ENCODE measurements around the gene IL11. TPM values are rescaled to one million over a fixed set of nuclear protein-coding genes. Genes with fewer than 3 reads are reported as not detected.
"Not testable (repeated sequence)": the region's sequence is repeated elsewhere in the genome, so short reads cannot be mapped to it uniquely, and the experiment has no call there.

The IL11 gene
- 23.0 and 39.1 TPM in 2 replicates for total RNA-seq (2014; rRNA removed; shearing (Covaris generic))

DNA sequence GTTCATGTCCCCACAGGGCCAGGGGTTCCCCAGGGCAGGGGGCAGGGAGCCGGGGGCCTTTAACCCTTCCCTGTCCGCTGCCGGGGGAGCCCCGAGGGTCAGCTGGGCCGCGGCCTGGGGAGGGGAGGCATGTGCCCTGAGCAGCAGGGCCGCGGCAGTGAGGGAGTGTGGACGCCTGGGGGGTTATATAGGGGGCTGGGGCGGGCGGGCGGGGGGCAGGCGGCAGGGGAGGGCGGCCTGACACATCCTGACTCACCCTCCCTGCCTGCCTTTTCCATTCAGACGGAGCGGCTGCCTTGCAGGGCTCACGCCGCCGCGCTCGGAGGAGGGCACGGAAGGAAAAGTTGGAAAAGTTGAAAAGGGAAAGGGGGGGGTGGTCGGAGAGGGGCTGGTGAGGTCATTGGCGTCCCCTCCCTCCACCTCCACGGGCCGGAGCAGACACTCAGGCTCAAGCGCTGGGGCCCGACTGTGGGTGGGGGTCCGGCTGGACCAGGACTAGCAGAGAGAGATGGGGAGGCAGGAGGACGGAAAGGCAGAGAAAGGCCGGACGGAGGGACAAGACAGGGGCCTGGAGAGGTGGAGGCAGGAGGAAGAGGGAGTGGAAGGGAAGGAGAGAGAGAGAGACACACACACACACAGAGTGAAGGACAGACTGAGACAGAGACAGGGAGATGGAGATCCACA is at the start of gene IL11:
Gene IL11, minus strand, starts transcription at position 159 of the 684 bp plus-strand sequence. Its CDS starts 153 bp downstream, at position 6.
- DNase-seq (ENCODE audit: low read depth): peak; percentile 86

DNA sequence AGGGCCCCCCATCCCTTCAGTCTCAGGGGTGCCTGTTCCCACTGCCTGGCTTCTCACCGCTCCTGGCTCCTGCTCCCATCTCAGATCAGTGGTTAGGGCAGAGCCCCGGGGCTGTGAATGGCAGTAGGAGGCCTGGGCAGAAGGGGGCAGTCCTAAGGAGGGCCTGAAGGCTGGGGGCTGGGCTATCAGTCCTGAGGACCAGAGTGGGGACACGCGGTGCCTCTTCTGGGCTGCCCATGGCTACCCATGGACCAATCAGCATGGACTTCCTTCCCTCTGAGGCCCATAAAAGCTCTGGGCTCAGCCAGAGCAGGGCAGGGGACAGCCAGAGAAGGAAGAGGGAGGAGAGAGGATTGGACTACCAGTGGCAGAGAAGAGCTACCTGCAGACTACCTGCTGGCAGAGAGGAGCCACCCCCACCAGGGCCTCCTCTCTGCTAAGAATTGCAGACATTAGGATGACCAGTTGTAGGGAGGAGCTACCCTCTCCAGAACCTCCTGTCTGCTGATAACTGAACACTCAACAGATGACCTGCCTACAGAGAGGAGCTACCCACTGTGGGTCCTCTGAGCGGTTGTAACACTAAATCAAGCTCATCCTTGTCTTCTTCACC is 49.5 kb upstream of the IL11 start:
- DNase-seq (ENCODE audit: low read depth): no peak

- DNase-seq (ENCODE audit: low read depth): no peak
Measured at GRCh38 chr19:55419103-55419502, 48.8 kb upstream of the IL11 start.

DNA sequence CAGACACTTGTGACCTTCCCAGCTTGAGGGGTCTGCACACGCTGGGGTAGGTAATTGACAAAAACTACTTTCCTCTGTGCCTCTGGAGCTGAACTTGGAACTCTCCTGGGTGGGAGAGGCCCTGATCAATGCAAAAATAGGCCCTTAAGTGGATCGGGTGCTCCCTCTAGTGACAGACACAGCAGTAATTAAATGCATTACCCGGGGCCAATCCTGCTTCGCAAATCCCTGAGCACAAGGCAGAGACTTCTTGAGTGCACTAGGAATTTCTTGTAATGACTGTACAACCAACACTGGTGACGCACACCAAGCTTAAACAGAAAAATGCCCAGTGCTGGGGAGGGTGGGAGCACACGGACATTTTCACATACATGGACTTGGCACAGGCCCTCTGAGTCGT is 47.9 kb upstream of the IL11 start:
- DNase-seq (ENCODE audit: low read depth): peak; percentile 79

- DNase-seq (ENCODE audit: low read depth): no peak
Measured at GRCh38 chr19:55410168-55410567, 39.9 kb upstream of the IL11 start.

GRCh38 chr19:55409179-55409578 is 38.9 kb upstream of the IL11 start:
- DNase-seq (ENCODE audit: low read depth): not testable (repeated sequence)

DNA sequence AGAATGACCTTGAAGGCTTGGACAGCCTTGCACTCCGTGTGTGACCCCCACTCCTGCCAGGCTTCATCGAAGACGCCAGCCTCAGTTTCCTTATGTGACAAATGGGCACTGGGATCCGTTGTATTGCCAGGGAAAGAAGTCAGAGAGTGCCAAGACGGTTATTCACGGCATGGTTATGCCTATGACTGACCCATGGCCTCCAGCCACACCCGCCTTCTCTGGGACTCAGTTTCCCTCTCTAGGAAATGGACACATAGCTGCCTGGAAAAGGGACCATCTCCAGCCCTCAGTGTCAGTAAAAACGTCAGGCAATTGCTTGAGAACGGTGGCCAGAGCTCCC is 38.2 kb upstream of the IL11 start:
- DNase-seq (ENCODE audit: low read depth): no peak

DNA sequence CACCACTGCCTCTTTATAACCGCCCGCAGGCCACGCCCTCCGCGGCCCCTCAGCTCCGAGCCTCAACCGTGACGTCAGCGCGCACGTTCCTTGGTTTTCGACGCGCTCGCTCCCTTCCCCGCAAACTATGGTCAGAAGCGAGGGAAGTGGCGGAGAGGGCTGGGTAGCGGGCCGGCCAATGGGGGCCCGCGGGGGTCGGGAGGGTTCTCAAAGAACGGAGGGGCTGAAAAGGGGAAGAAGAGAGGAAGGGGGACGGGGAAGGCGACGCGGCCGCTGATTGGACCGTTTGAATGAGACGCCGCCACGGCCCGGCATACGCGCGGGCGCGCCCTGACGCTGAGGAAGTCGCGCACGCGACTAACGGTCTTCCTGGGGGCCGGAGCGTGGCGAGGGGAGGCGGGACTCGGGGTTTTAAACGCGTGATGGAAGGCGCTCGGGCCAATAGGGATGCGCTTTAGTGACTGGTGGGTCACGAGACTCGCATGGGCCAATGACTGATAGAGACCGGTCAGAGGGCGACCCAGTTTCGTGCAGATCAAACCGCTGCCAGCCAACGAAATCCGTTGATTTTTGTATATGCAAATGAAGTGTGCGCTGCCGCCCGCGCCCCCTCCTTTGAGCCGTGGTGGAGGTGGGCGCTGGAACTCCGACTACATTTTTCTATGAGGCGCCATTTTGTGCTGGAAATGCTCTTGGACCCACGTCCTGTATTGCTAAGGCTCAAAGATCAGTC is 37.7 kb upstream of the IL11 start:
- DNase-seq (ENCODE audit: low read depth): peak; percentile 99

GRCh38 chr19:55407550-55407799 is 37.2 kb upstream of the IL11 start, which contains the start of gene UBE2S:
TSS of gene UBE2S (minus strand) at chr19:55407788. CDS start at chr19:55407589, 199 bp downstream.
- not testable (repeated sequence) for DNase-seq (ENCODE audit: low read depth)

- DNase-seq (ENCODE audit: low read depth): peak; percentile 33
Measured at GRCh38 chr19:55406826-55407549, 36.7 kb upstream of the IL11 start.

DNA sequence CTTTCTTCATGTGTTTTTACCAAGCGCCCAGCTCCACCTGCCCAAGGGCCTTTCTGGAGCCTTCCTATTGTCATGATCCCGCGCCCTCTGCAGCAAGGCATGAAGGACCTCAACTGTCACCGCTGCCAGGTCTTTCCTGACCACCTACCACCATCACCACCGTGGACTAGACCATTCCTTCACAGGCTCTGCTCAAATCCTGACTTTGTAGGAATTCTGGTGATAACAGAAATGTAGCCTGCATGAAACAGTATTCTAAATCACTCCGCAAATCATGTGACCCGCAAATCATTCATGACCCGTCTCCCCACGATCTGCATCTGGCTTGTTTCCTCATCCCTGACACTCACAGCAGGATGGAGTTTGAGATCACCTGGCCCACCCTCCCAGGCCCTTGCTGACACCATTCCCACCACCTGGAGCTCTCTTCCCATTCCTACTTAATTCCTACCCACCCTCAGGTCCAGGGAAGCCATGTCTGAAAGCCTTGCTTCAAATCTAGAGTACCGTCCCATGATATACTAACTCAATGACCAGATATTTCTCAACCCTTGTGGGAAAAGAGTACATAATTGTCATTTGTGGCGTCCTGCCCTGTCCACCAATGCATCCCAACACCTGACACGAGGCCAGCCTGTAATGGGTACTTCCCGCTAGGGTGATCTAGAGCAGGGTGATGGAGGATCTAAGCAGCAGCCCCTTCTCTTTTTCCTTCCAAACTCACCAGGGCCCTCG is 36.0 kb upstream of the IL11 start:
- DNase-seq (ENCODE audit: low read depth): no peak

GRCh38 chr19:55405638-55406037 is 35.4 kb upstream of the IL11 start:
- no peak for DNase-seq (ENCODE audit: low read depth)

GRCh38 chr19:55402509-55402908 is 32.2 kb upstream of the IL11 start:
- DNase-seq (ENCODE audit: low read depth): no peak

- DNase-seq (ENCODE audit: low read depth): not testable (repeated sequence)
Measured at GRCh38 chr19:55401390-55401789, 31.1 kb upstream of the IL11 start.

DNA sequence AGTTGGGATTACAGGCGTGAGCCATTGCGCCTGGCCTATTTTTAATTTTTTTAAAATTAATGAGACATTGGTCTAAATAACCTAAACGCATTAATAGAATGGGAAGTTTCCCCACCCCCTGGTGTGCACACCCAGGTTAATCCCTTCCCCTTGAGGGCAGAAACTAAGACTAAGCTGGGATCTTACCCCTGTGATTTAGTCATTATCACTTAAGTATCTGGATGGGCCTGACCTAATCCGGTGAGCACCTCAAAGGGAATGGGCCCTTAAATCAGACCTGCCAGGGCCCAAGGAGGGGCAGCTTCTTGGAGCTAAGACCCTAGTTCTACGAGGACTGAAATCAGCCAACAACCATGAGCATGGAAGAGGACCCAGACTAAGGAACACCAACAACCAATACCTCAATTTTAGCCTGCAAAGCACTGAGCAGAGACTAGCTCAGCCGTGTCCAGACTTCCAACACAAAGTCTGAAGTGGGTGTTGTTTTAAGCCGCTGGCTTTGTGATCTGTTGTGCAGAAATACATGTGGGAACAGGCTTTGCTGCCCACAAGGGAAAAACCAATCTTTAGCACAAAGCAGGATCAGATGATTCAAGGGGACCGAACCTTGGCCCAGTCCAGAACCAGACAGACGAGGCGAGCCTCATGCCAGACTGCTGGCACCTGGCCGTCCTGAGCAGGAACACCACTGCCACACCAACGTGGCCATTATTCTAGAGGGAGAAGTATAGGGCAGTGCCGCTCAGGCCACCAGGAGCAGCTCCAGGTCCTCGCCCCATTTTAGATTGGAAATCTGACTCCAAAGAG is 30.2 kb upstream of the IL11 start:
- DNase-seq (ENCODE audit: low read depth): peak; percentile 27

DNA sequence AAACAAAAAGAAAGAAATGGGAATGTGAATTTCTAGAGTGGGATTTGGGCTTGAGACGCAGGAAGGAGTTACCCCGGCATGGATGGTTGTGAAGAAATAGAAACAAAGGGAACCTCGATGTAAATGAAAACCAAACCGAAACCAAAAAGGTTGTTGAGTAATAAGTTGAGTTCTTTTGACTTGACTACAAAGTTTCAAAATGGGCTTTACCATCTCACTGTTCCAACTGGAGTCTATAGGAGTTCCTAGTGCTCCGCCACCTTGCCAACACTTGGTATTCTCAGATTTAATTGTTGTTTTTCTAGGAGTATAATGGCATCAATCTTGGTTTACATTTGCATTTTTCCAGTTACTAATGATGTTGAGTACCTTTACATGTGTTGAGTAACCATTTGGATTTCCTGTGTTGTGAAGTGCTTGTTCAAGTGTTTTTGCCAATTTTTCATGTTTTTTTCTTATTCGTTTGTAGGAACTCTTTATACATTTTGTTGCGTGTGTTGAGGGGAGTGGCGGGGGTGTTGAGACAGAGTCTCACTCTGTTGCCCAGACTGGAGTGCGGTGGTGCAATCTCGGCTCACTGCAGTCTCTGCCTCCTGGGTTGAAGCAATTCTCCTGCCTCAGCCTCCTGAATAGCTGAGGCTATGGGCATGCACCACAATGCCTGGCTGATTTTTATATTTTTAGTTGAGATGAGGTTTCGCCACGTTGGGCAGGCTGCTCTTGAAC is 28.1 kb upstream of the IL11 start:
- no peak for DNase-seq (ENCODE audit: low read depth)

DNA sequence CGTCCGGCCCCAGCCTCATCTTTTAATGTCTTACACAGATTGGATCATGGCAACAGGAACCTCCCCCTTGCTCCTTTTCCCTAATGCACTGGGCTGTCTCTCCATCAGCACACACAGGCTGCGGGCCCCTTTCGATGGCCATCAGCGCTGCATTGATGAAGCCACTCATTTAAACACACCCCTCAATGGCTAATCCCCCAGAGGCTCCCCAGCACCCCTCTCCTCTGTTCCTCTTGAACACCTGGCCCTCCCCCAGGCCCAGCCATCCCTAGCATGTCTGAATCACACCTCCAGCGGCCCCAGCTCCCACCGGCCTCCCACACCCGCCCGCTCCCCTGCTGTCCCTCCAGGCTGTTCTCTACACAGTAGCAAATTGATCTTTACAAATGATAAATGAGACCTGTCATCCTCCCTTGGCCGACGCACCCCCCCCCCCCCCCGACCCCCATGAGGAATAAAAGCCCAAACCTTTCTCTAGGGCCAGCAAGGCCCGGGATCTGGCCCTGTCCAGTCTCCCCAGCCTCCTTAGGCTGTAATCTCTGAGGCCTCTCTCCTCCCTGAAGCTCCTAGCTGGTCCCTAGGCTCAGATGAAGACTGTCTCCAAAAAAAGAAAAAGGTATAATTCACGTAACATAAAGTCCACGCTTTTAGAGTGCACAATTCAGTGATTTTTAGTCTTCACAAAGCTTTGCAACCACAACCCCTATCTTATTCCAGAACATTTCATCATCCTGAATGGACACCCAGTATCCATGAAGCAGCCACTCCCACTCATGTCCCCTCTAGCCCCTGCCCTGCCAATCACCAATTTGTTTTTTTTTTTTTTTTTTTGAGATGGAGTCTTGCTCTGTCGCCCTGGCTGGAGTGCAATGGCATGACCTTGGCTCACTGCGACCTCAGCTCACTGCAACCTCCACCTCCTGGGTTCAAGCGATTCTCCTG is 22.8 kb upstream of the IL11 start:
- no peak for DNase-seq (ENCODE audit: low read depth)

DNA sequence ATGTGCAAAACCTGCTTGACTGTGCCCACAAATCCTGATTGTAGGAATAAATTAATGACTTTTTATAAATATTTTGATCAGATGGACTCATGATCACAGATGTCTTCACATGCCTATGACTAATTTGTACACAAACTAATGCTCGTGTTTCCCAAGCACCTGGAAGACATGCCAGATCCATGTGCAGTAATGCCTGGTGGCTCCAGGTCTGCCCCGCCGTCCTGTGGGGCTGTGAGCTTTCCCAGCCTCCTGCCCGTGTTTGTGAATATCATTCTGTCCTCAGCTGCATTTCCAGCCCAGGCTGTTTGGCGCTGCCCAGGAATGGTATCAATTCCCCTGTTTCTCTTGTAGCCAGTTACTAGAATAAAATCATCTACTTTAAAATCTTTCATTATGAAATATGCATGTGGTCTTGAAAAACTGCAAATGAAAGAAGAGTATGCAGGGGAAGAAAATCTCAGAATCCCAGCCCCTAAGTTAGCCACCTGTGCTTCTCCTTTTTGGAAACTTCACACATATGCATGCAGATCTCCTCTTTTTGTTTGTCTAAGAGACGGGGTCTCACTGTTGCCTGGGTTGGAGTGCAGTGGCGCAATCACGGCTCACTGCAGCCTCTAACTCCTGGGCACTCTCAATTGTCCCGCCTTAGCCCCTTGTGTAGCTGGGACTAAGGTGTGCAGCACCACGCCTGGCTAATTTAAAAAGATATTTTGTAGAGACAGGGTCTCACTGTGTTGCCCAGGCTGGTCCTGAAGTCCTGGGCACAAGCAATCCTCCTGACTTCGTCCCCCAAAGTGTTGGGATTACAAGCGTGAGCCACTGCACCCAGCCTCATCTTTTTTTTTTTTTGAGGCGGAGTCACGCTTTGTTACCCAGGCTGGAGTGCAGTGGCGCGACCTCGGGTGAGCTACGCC is 21.7 kb upstream of the IL11 start:
- DNase-seq (ENCODE audit: low read depth): no peak
